Activated T-cell treated with anti-CD3 and anti-CD28 coated beads, Interleukin-2, amount 50 U/mL, for 1 hour (primary cell): ENCODE measurements around the gene EPB41L1.

Experiments
- DNase-seq: peaks from one replicate; pipeline ENCODE4 v3.0.0-alpha.2; 2020

Gene EPB41L1

DNA sequence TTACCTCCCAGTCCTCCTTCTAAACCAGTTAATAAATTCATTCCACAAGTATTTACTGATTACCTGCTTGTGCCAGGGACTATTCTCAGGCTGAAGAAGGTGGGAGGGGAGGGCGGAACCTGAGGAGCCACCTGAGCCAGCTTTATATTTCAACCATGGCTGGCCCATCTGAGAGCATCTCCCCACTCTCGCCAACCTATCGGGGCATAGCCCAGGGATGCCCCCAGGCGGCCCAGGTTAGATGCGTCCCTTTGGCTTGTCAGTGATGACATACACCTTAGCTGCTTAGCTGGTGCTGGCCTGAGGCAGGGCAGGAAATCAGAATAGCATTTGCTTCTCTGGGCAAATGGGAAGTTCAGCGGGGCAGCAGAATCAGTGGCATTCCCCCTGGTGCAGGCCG lies 76.8 kb downstream of the EPB41L1 start:
- no peak for DNase-seq

DNA sequence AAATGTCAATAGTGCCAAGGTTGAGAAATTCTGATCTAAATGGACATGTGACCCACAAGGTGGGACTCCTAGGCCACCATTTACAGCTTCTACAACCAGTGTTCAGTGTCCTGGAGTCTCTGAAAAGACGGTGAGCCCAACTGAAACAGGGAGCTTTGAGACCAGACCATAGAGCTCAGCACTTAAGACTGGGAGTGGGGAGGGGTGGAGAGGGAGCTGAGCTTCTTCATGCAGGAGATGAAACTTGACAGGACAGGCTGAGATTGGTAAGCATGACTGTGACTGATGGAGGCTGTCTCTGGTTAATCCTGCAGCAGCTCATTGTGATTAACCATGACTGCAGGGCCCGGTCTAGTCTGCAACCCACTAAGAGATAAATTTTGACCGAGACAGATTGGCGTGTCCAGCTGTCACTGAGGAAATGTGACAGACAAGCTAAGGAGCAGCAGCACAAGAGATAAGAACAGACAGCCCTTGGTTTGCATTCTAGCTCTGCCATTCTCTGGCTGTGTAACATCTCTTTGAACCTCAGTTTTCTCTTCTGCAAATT lies 80.3 kb downstream of the EPB41L1 start:
- no peak for DNase-seq

- peak; percentile 80 for DNase-seq
These were observed 81.6 kb downstream of the EPB41L1 start, which contains the start of gene AAR2 for GRCh38 chr20:36235892-36236785. Gene AAR2 (plus strand): TSS chr20:36236478. CDS start chr20:36239869, 3,391 bp downstream.

DNA sequence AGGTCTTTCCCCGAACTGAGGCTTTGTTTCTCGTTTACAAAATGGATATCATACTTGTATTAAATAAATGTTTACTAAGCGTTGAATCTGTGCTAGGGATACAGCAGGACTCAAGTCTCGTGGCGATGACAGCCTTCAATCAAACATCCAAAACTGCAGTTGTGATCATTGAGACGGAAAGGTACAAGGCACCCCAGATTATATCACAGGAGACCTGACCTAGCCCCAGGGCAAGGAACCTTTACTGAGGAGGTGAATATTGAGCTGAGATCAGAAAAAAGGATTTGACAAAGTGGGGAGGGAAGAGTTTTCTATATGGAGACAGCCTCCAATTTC lies 82.2 kb downstream of the EPB41L1 start:
- no peak for DNase-seq

DNA sequence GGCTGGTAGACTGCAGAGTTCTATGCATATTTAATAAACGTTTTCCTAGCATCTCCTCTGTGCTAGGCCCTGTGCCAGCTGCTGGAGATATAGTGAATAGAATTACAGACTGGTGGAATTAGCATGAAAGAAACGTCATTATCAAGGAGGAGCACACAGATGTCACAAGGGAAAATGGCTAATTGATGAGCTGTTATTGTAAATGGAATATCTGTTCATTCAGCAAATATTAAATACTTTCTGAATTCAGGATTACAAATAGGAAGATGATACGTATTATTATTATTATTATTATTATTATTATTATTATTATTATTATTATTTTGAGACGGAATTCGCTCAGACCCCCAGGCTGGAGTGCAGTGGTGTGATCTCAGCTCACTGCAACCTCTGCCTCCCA lies 82.9 kb downstream of the EPB41L1 start:
- DNase-seq: no peak

GRCh38 chr20:36238153-36238552 lies 83.6 kb downstream of the EPB41L1 start:
- DNase-seq: no peak

DNA sequence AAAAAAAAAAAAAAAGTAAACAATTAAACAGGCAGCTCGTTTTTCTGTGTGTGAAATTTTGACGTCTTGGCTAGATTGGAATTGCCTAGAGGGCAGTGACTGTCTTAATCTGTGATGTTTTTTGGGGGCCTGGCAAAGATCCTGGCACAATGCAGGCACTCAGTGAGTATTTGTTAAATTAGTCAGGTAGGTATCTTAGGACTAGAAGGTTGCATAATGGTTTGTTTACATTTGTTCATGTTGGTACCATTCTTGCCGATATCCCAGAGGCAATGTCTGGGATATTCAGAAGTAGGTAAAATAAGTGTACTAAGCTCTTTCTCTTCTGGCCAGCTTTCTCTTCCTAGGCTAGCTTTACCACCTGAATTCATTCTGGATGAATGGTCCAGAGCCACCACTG lies 84.2 kb downstream of the EPB41L1 start:
- DNase-seq: no peak

DNA sequence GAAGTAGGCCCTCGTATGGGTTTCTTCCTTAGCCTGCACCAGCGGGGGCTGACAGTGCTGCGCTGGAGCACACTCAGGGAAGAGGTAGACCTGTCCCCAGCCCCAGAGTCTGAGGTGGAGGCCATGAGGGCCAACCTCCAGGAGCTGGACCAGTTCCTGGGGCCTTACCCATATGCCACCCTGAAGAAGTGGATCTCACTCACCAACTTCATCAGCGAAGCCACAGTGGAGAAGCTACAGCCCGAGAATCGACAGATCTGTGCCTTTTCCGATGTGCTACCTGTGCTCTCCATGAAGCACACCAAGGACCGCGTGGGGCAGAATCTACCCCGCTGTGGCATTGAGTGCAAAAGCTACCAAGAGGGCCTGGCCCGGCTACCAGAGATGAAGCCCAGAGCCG lies 85.5 kb downstream of the EPB41L1 start:
- DNase-seq: no peak

DNA sequence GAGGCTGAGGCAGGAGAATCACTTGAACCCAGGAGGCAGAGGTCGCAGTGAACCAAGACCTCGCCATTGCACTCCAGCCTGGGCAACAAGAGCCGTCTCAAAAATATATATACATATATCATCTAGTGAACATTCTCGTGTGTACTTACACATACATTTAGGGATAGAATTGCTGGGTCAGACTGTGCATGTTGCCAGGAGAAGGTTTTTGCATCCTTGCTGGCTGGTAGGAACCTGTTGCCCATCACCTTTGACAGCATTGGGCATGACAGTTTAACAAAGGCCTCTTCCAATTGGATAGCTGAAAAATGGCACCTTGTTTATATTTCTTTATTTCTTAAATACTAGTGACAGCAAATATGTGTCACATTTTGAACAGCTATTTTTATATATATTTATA lies 87.1 kb downstream of the EPB41L1 start:
- DNase-seq: no peak

GRCh38 chr20:36243726-36244125 lies 89.2 kb downstream of the EPB41L1 start:
- DNase-seq: no peak

DNA sequence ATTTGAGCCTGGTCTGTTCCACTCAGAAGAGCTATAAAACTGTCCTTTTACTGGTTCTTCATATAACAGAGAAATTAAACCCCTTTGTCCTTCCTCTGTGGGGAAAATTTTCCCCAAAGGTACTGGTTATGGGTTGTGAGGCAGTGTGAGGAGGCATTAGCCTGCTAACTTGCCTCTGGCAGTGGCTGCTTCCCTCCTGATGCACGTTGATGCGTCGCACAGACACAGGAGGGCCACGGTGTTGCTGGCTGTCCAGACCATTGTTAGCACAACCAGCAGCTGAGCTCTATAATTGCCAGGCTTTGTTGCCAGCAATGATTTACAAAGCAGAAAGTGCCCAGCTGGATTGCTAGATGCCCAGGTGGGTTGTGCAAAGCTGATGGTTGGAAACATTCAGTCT lies 91.9 kb downstream of the EPB41L1 start:
- DNase-seq: no peak

GRCh38 chr20:36248836-36249235 lies 94.3 kb downstream of the EPB41L1 start:
- DNase-seq: no peak

GRCh38 chr20:36249450-36249849 lies 94.9 kb downstream of the EPB41L1 start:
- no peak for DNase-seq

DNA sequence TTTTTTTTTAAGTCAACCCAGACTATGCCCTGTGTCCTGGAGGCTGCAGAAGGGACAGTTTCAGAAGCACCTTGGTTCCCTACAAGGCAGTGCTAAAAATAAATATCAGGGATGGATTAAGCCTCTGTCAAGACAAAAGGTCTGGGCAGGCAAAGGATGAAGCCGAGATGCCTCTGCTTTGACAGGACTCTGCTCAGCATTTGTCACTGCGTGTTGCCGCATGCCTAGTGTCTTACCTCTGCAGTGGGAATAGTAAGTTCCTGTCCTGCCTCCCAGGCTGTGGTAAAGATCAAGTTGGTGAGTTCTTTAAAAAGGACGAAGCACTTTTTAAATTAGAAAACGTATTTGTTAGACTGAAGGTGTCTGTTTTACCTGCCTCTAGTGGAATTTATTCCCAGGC lies 96.9 kb downstream of the EPB41L1 start:
- no peak for DNase-seq

DNA sequence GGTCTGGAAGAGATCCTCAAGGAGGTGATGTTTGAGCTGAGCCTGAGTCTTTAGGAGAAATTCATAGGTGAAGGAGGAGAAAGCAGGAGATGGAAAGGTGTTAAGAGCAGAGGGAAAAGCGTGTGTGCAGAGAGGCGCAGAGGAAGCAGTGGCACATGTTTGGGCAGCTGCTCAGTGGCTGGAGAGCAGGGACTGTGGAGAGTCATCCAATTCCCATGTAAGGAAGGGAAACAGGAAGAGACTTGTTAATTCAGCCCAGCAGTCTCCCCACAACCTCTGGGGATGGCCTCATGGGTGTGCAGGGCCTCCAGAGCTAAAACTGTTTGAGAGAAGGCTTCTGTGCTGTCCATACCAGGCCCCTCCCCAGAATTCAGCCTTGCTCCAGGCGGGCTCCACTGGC lies 98.0 kb downstream of the EPB41L1 start:
- DNase-seq: no peak

DNA sequence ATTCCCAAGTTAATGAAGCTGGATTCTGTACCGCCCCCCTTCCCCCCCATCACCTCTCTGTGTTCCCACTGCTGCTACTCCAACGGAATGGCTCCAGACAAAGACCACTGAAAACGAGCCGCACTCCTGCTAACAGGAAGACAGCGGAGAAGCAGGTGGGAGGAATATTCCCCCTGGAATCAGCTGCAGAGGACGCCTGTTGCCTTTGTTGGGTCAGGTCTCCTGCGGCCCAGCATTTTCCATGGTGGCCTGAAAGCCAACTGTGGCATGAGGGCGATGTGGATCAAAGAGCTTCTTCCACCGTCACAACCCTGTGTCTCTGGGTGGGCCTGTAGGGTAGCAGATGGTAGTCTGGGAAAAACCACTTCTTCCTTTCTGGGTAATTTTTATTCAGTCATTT lies 98.5 kb downstream of the EPB41L1 start:
- no peak for DNase-seq

DNA sequence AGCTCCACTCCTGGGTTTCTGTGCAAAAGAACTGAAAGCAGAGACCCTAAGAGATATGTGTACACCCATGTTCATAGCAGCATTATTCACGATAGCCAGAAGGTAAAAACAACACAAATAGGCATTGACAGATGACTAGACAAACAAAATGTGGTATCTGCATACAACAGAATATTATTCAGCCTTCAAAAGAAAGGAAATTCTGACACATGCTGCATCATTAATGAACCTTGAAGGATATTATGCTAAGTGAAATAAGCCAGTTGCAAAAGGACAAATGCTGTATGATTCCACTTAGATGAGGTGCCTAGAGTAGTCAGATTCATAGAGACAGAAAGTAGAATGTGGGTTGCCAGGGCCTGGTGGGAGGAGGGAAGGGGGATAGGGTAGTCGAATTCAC lies 99.5 kb downstream of the EPB41L1 start:
- DNase-seq: no peak

DNA sequence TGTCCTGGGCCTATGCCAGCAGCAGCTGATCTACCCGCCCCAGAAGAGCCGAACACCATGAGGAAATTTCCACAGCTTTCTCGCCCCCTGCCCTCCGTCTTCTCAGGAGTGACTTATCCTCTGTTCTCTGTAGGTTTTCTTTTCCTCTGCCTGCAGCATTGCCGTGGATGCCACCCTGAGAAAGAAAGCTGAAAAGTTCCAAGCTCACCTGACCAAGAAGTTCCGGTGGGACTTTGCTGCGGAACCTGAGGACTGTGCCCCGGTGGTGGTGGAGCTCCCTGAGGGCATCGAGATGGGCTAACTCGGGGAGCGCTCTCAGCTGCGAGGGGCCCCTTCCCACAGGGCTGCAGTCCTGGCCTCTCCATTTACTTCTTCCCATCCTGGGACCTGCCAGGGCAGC lies 100.9 kb downstream of the EPB41L1 start:
- no peak for DNase-seq

DNA sequence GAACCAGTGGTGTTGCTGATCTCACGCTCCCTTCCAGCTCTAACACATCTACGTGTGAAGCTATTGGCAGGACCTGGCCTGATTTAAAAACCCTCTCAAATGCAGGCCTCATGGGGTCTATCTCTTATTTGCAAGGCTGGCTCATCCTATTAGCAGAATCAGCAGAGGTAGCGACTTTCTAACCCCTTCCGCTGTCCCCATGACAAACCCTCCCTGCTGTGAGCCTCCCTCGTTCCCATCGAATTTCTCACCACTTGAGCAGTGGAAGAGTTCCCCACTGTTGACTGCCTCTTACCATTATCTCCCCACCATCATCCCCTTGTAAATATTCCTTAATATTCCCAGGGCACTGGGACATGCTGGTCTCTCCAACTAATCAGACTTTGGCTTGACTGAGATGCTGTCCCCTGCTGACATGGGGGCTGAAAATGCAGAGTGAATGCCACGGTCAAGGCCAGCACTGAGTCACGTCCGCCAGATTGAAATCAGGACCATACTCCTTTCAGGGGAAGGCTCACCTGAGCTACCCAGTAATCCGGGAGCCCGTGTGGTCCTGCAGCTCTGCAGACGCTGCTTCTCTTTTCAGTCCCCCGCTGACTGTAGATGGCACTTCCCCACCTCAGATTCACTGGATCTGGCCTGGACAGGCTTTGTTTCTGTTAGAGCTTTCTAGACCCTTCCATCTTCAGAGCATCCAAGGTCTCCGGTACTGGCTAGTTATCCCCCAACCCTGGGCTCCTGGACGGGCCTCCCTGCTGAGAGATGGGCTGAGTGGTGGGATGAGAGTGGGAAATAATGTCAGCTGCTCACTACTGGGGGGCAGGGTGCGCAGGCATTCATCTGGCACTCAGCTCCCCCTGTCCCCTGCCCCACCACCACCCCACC lies 104.9 kb downstream of the EPB41L1 start:
- no peak for DNase-seq

- DNase-seq: no peak
These were observed 105.8 kb downstream of the EPB41L1 start for GRCh38 chr20:36260316-36260715.

GRCh38 chr20:36261389-36262105 lies 107.0 kb downstream of the EPB41L1 start:
- DNase-seq: no peak

- DNase-seq: no peak
These were observed 107.9 kb downstream of the EPB41L1 start for GRCh38 chr20:36262440-36262839.
